T-cell (primary cell): ENCODE data around the gene NPM3. TPM values are rescaled to one million over a fixed set of nuclear protein-coding genes. Genes with fewer than 3 reads are reported as not detected.

Experiments
- ATAC-seq, 4 experiments: fragments of 200-7000 bp in 3 of 4; fragments of 150-1000 bp in 1 of 4; cut with Tn5 transposase; replicated peaks in 1 of 4; 1 replicate in 3 of 4; 2 replicates in 1 of 4; pipeline ENCODE4 v1.10.0; 2021; ENCODE audit warnings: moderate library complexity in 3 of 4, mild to moderate bottlenecking in 2 of 4, moderate number of reproducible peaks in 1 of 4
- CTCF ChIA-PET, 2 donors: fragments of 300-600 bp; sonication (Branson Sonifier 250); formaldehyde crosslinking; loops; one replicate each; lab custom pipeline; 2022; ENCODE audit warnings: antibody characterized with exemption in 2 of 2; lab: Charles Lee
- POLR2A ChIA-PET, 2 donors: fragments of 300-600 bp; sonication (Branson Sonifier 250); formaldehyde crosslinking; loops; one replicate each; lab custom pipeline; 2022; ENCODE audit warnings: antibody characterized with exemption in 2 of 2; lab: Charles Lee
- DNase-seq, 35 experiments: peaks; one replicate each; pipeline versions ENCODE4 v3.0.0 to v3.0.0-alpha.2; 2013 to 2023
- H3K27ac ChIP-seq: one replicate; pipeline ENCODE4 v1.5.1; 2013; ENCODE audit warnings: low read length
- H3K27me3 ChIP-seq, 2 experiments: replicated peaks in 1 of 2; 1 replicate in 1 of 2; 2 replicates in 1 of 2; pipeline versions ENCODE4 v1.6.1 to v1.7.0; 2013; ENCODE audit warnings: low read length in 1 of 2, mixed read lengths in 1 of 2; ENCODE audit not compliant: control insufficient read depth in 2 of 2, insufficient read depth in 2 of 2; ENCODE audit errors: extremely low read depth in 1 of 2
- H3K36me3 ChIP-seq, 2 donors: 1 replicate in 1 of 2; 2 replicates in 1 of 2; pipeline versions ENCODE4 v1.6.1 to v1.7.0; 2013; ENCODE audit warnings: low read length in 1 of 2; ENCODE audit not compliant: control insufficient read depth in 2 of 2, insufficient read depth in 1 of 2; ENCODE audit errors: extremely low read depth in 1 of 2
- H3K4me1 ChIP-seq, 2 experiments: 1 replicate in 1 of 2; 2 replicates in 1 of 2; pipeline versions ENCODE4 v1.6.1 to v1.7.0; 2013; ENCODE audit warnings: low read length in 2 of 2, mixed read lengths in 1 of 2; ENCODE audit not compliant: insufficient read depth in 2 of 2, control insufficient read depth in 1 of 2; ENCODE audit errors: extremely low read depth in 1 of 2
- H3K4me3 ChIP-seq, 2 donors: 1 replicate in 1 of 2; 2 replicates in 1 of 2; pipeline versions ENCODE4 v1.5.1 to v1.7.0; 2013; ENCODE audit warnings: mild to moderate bottlenecking in 2 of 2, low read length in 1 of 2, moderate library complexity in 1 of 2; ENCODE audit not compliant: control insufficient read depth in 1 of 2; ENCODE audit errors: extremely low read depth in 1 of 2
- H3K9me3 ChIP-seq: 2 replicates; pipeline ENCODE4 v1.7.0; 2013
- H3K27ac Mint-ChIP-seq, 2 donors: one replicate each; pipeline ENCODE4 v1.8.0; 2020 to 2021; ENCODE audit warnings: mild to moderate bottlenecking in 2 of 2, mixed read lengths in 2 of 2
- H3K27me3 Mint-ChIP-seq, 2 donors: one replicate each; pipeline ENCODE4 v1.8.0; 2021 to 2022; ENCODE audit warnings: mixed read lengths in 2 of 2
- H3K36me3 Mint-ChIP-seq: one replicate; pipeline ENCODE4 v1.8.0; 2021; ENCODE audit warnings: mixed read lengths
- H3K4me1 Mint-ChIP-seq, 3 donors: one replicate each; pipeline ENCODE4 v1.8.0; 2020 to 2022; ENCODE audit warnings: mixed read lengths in 3 of 3, mild to moderate bottlenecking in 1 of 3
- H3K4me3 Mint-ChIP-seq, 3 donors: one replicate each; pipeline ENCODE4 v1.8.0; 2020 to 2022; ENCODE audit warnings: mild to moderate bottlenecking in 3 of 3, mixed read lengths in 3 of 3, moderate library complexity in 3 of 3
- H3K9me3 Mint-ChIP-seq, 3 donors: one replicate each; pipeline ENCODE4 v1.8.0; 2020 to 2022; ENCODE audit warnings: mixed read lengths in 3 of 3
- WGBS: methylation state at CpG from one replicate; pipeline ENCODE4 v1.1.5; 2013; ENCODE audit warnings: missing lambda C conversion rate; ENCODE audit not compliant: insufficient coverage; 5-methylcytosine and 5-hydroxymethylcytosine counted together
- total RNA-seq, 35 experiments: library from RNA in 6 of 35; stranded (reverse) in 6 of 35; fragments of 120-200 nt in 1 of 35; gene quantifications; one replicate each; pipeline versions ENCODE4 v1.2.1 to v1.2.4 and lab custom pipeline; 2013 to 2026

Gene NPM3
- total RNA-seq, 5 donors from 2014 or later (not counting 1 experiment from before 2014, with no cell fraction given): 13.1 to 29.7 (median 26.0) TPM

DNA sequence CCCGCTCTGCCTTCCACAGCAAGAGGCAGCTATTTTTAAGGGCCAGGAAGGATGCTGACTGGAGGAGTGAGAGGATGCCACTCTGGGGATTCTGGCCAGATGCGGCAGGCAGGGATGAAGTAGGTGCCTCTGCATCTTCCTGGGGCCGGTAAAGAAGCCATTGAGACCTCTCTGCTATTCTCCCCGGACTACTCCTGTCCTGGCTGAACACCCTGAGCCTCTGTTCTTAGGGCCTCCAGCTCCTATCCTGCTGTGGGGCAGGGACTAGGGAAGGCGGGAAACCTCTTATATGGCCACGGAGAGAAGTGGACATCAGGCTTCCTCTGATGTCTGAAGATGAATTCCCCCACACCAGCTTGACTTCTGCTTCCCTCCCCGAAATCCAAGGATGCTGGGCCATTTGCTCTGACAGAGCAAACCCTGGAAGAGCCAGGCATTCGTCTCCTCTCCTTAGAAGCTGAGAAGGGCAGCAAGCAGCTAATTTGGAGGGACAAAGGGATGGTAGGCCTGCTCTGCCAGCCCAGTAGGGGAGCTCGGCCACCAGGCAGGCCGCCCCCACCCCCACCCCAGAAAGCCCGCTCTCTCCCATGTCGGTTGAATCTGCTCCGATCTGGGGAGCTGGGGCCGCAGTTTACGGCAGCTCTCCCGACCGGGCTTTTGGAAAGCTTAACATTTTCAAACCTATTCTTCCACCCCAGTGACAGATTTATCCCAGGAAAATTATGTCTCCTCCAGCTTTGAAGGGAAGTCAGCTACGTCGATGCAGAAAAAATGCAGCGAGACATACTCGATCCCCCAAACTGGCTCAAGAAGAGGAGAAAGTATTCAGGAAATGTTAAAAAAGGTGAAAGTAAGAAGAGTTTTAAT lies 10.1 kb downstream of the NPM3 start:
- H3K4me1 Mint-ChIP-seq: peaks cover 19 to 32% (median 20%) of the 10 kb centered on the region in 3 donors
- H3K4me1 ChIP-seq: peaks cover 3 to 25% of the 10 kb centered on the region in 2 experiments
- no peak overlapping the region for H3K27ac Mint-ChIP-seq
- DNase-seq: no peak
- peaks cover 51 to 72% of the 10 kb centered on the region in 2 donors for H3K27me3 Mint-ChIP-seq
- ATAC-seq: no peak
- H3K9me3 ChIP-seq: no peaks in the 10 kb centered on the region
- H3K9me3 Mint-ChIP-seq: no peaks in the 10 kb centered on the region
- ChIA-PET POLR2A (interaction anchor here in 1 of 2 donors (1.0 kb wide), 1 partner anchor 13 kb away, joined by 3 read pairs; no protein-coding TSS in a partner anchor), CTCF (interaction anchor here (0.6 to 1.5 kb wide), 5 partner anchors 8 to 232 kb away, joined by 3 to 6 read pairs (median 4); partner anchors contain the start of genes DPCD (in 1 of the 2) and POLL (in 1 of the 2))
- H3K27ac ChIP-seq: no peak overlapping the region
- H3K36me3 ChIP-seq: no peaks in the 10 kb centered on the region
- 27% methylated on average over 6 of the region's 21 CpGs for WGBS
- peaks cover 23 to 85% of the 10 kb centered on the region in 2 experiments for H3K27me3 ChIP-seq
- H3K36me3 Mint-ChIP-seq: no peaks in the 10 kb centered on the region
- H3K4me3 Mint-ChIP-seq: no peak overlapping the region
- no peak overlapping the region for H3K4me3 ChIP-seq

DNA sequence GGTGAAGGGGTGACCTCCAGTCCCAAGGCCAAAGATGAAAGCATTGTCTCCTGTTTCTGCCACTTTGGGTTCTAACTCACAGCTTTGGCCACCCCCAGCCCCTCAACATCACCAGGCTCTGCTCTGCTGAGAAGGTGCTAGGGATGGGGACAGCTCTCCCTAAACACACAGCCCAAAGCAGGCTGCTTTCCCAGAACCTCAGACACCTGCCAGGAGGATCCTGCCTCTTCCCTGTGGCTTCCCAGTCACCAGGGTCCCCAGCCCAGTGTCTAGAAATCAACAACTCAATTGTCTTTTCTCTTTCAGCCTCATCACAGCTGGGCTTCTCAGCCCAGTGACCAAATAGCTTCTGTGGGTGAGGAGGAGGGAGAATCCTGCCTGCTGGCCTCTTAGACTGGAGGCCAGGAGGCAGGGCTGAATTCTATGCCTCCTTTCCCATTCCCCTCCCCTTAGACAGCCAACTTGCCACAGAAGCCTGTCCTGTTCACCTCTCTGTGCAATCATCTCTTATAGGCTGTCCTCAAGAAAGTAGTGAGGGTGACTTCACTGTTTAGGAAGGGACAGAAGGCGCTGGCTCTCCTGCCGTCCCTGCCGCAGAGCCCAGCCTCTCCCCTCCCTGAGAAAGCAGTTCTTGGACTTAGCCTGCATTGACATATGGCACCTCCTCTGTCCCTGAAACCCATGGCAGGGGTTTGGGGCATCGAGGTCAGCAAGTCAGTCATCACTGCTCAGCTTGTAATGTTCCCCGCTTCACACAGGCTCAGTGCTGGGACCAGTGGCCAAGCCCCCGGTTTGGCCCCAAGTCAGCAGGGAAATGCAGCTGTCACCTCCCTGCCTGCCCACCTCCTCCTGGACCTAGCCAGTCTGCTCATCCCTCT lies 11.0 kb downstream of the NPM3 start:
- no peak for ATAC-seq
- H3K27me3 ChIP-seq: peaks cover 15 to 83% of the 10 kb centered on the region in 2 experiments

DNA sequence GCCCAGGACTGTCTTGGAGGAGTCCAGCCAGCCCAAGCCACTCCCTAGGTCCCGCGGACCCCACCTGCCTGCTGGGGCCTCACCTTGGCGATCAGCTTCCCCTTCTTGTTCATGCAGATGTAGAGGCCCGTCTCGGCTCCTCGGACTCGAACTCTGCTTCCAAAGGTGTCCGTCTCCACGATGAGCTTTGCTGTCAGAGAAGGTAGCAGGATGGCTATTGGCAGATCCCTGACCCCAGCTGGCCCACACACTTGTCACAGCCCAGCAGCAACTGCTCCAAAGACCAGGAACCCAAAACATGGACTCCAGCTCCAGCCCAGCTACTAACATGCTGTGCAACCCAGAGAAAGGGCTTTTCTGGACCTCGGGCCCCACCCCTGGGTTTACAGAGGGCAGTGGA lies 11.9 kb downstream of the NPM3 start:
- H3K4me1 ChIP-seq: peaks cover under 1 to 21% of the 10 kb centered on the region in 2 experiments
- WGBS: 88% methylated on average over 7 of the region's 10 CpGs
- no peak overlapping the region for H3K27ac ChIP-seq
- Mint-ChIP-seq H3K27me3 (peaks cover 37 to 63% of the 10 kb centered on the region in 2 donors), H3K36me3 (no peaks in the 10 kb centered on the region), H3K4me1 (peaks cover 15 to 20% (median 19%) of the 10 kb centered on the region in 3 donors), H3K4me3 (no peak overlapping the region), H3K9me3 (no peaks in the 10 kb centered on the region), H3K27ac (no peak overlapping the region)
- no peaks in the 10 kb centered on the region for H3K36me3 ChIP-seq
- H3K9me3 ChIP-seq: no peaks in the 10 kb centered on the region
- H3K4me3 ChIP-seq: no peak overlapping the region
- CTCF ChIA-PET: no interaction called here
- POLR2A ChIA-PET: no interaction called here
- no peak for DNase-seq
- no peak for ATAC-seq
- peaks cover 13 to 80% of the 10 kb centered on the region in 2 experiments for H3K27me3 ChIP-seq

More for the DNA sequence above, 11.0 kb downstream of the NPM3 start:
- Histone ChIP-seq H3K36me3 (no peaks in the 10 kb centered on the region), H3K4me3 (no peak overlapping the region), H3K27ac (no peak overlapping the region), H3K4me1 (peaks cover 3 to 25% of the 10 kb centered on the region in 2 experiments), H3K9me3 (no peaks in the 10 kb centered on the region)
- no peaks in the 10 kb centered on the region for H3K36me3 Mint-ChIP-seq
- H3K4me1 Mint-ChIP-seq: peaks cover 19 to 24% (median 20%) of the 10 kb centered on the region in 3 donors
- no peak for DNase-seq
- ChIA-PET POLR2A (no interaction called here), CTCF (interaction anchor here in 1 of 2 donors (1.5 kb wide), 1 partner anchor 9 kb away, joined by 4 read pairs; no protein-coding TSS in a partner anchor)
- peaks cover 43 to 66% of the 10 kb centered on the region in 2 donors for H3K27me3 Mint-ChIP-seq
- H3K9me3 Mint-ChIP-seq: no peaks in the 10 kb centered on the region
- H3K27ac Mint-ChIP-seq: no peak overlapping the region
- WGBS: 76% methylated on average over 6 of the region's 6 CpGs
- no peak overlapping the region for H3K4me3 Mint-ChIP-seq

DNA sequence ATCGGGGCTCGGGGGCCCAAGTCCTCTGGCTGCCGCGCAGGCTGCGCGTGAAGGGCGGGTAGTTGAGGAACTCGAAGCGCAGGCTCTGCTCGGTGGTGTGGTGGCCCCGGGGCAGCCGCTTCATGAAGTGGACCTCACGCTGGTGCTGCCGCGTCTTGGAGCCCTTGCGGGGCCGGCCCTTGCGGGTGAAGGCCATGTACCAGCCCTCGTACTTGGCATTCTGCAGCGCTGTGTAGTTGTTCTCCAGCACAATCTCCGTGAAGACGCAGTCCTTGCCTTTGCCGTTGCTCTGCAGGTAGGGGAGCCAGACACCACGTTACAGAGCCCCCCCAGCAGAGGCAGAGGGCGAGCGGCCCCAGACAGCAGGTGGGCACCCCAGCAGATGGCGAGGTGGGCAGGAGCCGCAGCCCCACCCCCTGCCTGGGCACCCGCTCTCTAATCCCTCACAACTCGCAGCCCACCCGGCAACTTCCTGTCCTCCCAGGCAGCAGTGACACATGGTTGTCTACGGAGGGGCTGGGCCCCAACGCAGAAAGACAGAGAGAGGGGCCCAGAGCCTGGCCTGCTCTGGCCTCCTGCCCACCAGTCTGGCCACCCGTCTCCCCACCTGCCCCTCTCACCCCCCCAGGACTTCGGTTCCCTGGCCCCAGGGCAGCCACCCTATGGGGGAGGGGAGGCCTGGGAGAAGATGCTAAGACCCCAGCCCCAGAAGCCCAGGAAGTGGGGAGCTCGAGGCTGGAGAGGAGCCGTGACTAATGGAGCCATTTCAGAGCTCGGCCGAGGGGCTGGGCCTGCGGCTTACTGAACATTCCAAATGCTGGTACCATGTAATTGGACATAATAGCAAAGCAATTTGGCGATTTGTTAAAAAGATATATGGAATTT lies 12.7 kb downstream of the NPM3 start:
- H3K27me3 Mint-ChIP-seq: peaks cover 37 to 68% of the 10 kb centered on the region in 2 donors
- no peaks in the 10 kb centered on the region for H3K9me3 Mint-ChIP-seq
- H3K27ac ChIP-seq: no peak overlapping the region
- H3K4me1 Mint-ChIP-seq: peaks cover 15 to 20% (median 19%) of the 10 kb centered on the region in 3 donors
- H3K27me3 ChIP-seq: peaks cover 13 to 80% of the 10 kb centered on the region in 2 experiments
- H3K4me1 ChIP-seq: peaks cover 0 to 20% of the 10 kb centered on the region in 2 experiments
- DNase-seq (no peak), ATAC-seq (no peak)
- ChIA-PET CTCF (no interaction called here), POLR2A (interaction anchor here in 1 of 2 donors (0.6 kb wide), 1 partner anchor 1723 kb away, joined by 9 read pairs; no protein-coding TSS in a partner anchor)
- no peaks in the 10 kb centered on the region for H3K9me3 ChIP-seq
- no peak overlapping the region for H3K4me3 Mint-ChIP-seq
- H3K36me3 ChIP-seq: no peaks in the 10 kb centered on the region
- H3K27ac Mint-ChIP-seq: no peak overlapping the region
- H3K36me3 Mint-ChIP-seq: no peaks in the 10 kb centered on the region
- H3K4me3 ChIP-seq: no peak overlapping the region
- WGBS: 73% methylated on average over 35 of the region's 41 CpGs

- no CpG with 5 or more reads among the region's 5 CpGs for WGBS
- peaks cover 0 to 11% of the 10 kb centered on the region in 2 experiments for H3K4me1 ChIP-seq
- CTCF ChIA-PET: no interaction called here
- no peaks in the 10 kb centered on the region for H3K9me3 ChIP-seq
- no peak overlapping the region for H3K4me3 ChIP-seq
- peaks cover 13 to 75% of the 10 kb centered on the region in 2 experiments for H3K27me3 ChIP-seq
- H3K27ac Mint-ChIP-seq: no peak overlapping the region
- H3K36me3 ChIP-seq: no peaks in the 10 kb centered on the region
- POLR2A ChIA-PET: interaction anchor here in 1 of 2 donors (0.6 kb wide), 1 partner anchor 1724 kb away, joined by 9 read pairs; no protein-coding TSS in a partner anchor
- no peak overlapping the region for H3K27ac ChIP-seq
- no peak overlapping the region for H3K4me3 Mint-ChIP-seq
- ATAC-seq (no peak), DNase-seq (no peak)
- no peaks in the 10 kb centered on the region for H3K9me3 Mint-ChIP-seq
- H3K4me1 Mint-ChIP-seq: peaks cover 13 to 14% (median 14%) of the 10 kb centered on the region in 3 donors
- H3K27me3 Mint-ChIP-seq: peaks cover 34 to 62% of the 10 kb centered on the region in 2 donors
- no peaks in the 10 kb centered on the region for H3K36me3 Mint-ChIP-seq
These were observed 13.6 kb downstream of the NPM3 start for GRCh38 chr10:101769541-101770180.
